ENCODE results near the gene VPS35L. TPM values are rescaled to one million over a fixed set of nuclear protein-coding genes. Genes with fewer than 3 reads are reported as not detected.

Gene VPS35L
- total and polyA plus RNA-seq, 2 donors (not counting 1 experiment from before 2014, with no cell fraction given), result 17.5 to 62.1 TPM

- H3K27me3 Mint-ChIP-seq, result no peaks in the 10 kb centered on the region
- WGBS (ENCODE audit: insufficient coverage), result no CpG with 5 or more reads among the region's 2 CpGs
Measured at GRCh38 chr16:19574615-19575014, 19.1 kb downstream of the VPS35L start.

DNA sequence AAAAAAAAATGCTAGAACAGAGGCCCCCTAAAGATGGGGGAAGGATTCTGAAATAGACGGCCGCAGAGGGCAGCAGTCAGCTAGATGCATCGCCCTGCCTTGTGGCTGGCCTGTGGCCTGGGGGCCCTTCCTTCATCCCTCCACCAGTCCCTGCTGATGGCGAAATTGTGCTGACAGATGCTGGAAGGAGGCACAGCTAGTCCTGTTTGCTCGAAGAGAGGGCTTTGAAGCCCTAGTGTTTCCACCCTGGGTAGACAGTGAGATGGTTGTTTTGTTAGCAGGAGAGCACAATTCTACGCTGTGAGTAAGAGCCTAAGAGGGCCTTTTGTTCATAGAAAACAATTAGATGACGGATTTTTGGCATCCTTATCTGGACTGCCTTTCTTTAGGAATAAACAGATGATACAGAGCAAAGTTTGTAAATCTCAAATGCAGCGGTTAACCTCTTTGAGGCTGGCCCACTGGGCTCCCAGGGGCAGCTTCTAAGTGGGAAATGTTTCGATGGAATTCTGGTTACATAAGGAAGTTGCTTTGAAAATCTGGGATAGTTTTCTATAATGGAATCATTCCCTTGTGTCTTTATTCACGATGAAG lies 23.0 kb downstream of the VPS35L start:
- Histone ChIP-seq H4K20me1 (ENCODE audit: control insufficient read depth, insufficient read depth, low read length, poor library complexity, severe bottlenecking) (no peaks in the 10 kb centered on the region), H3K4me3 (ENCODE audit: control extremely low read depth in 1 of 5, extremely low read depth in 1 of 5, insufficient read depth in 1 of 5, low read depth in 2 of 5, low read length in 4 of 5) (no peak overlapping the region), H3K79me2 (ENCODE audit: control insufficient read depth, insufficient read depth, low read length) (no peaks in the 10 kb centered on the region), H3K27me3 (replicated peaks in 1 of 4; ENCODE audit: control extremely low read depth in 1 of 4, control insufficient read depth in 3 of 4, insufficient read depth in 4 of 4, low read length in 3 of 4) (no peaks in the 10 kb centered on the region), H3K9me3 (ENCODE audit: control extremely low read depth in 1 of 3, control insufficient read depth in 2 of 3, insufficient read depth in 1 of 3, low read length in 2 of 3) (peaks cover 0 to 3% (median 0%) of the 10 kb centered on the region in 3 donors), H3K9ac (ENCODE audit: low read length) (no peak overlapping the region), H2AFZ (ENCODE audit: insufficient read depth, low read depth, low read length, poor library complexity, severe bottlenecking) (no peak overlapping the region), H3K27ac (ENCODE audit: low read length in 2 of 2) (no peak overlapping the region), H3K36me3 (replicated peaks in 1 of 2; ENCODE audit: control extremely low read depth in 1 of 2, control insufficient read depth in 1 of 2, extremely low read depth in 1 of 2, insufficient read depth in 2 of 2, low read length in 1 of 2) (peaks cover 18 to 68% of the 10 kb centered on the region in 2 experiments), H3K4me1 (ENCODE audit: control insufficient read depth in 2 of 2, insufficient read depth in 2 of 2, low read length in 2 of 2) (no peaks in the 10 kb centered on the region), H3K4me2 (replicated peaks; ENCODE audit: low read depth, low read length, poor library complexity, severe bottlenecking) (no peak overlapping the region)
- intact Hi-C loops (cut with micrococcal nuclease), result no loop called here
- Mint-ChIP-seq H3K4me3 (no peak overlapping the region), H3K27me3 (no peaks in the 10 kb centered on the region), H3K27ac (no peak overlapping the region), H3K9me3 (ENCODE audit: insufficient read depth) (no peaks in the 10 kb centered on the region), H3K4me1 (no peaks in the 10 kb centered on the region)
- TF ChIP-seq CTCF (IDR thresholded peaks at IDR 0.05) (no peak), EZH2 (IDR thresholded peaks at IDR 0.05; ENCODE audit: borderline replicate concordance, insufficient read depth, low read depth, low read length, poor library complexity, severe bottlenecking) (no peak)
- WGBS (ENCODE audit: insufficient coverage), result 100% methylated on average over 8 of the region's 10 CpGs
- ChIA-PET CTCF (no interaction called here), POLR2A (no interaction called here)
- no peak for ATAC-seq (ENCODE audit: low read depth)
- DNase-seq, result no peak

More at GRCh38 chr16:19574615-19575014, 19.1 kb downstream of the VPS35L start:
- no peaks in the 10 kb centered on the region for H3K9me3 Mint-ChIP-seq (ENCODE audit: insufficient read depth)
- no peaks in the 10 kb centered on the region for H3K4me1 Mint-ChIP-seq
- Histone ChIP-seq H3K4me1 (ENCODE audit: control insufficient read depth in 2 of 2, insufficient read depth in 2 of 2, low read length in 2 of 2) (no peaks in the 10 kb centered on the region), H3K9ac (ENCODE audit: low read length) (no peak overlapping the region), H3K36me3 (replicated peaks in 1 of 2; ENCODE audit: control extremely low read depth in 1 of 2, control insufficient read depth in 1 of 2, extremely low read depth in 1 of 2, insufficient read depth in 2 of 2, low read length in 1 of 2) (peaks cover 12 to 54% of the 10 kb centered on the region in 2 experiments), H3K27me3 (replicated peaks in 1 of 4; ENCODE audit: control extremely low read depth in 1 of 4, control insufficient read depth in 3 of 4, insufficient read depth in 4 of 4, low read length in 3 of 4) (no peaks in the 10 kb centered on the region), H2AFZ (ENCODE audit: insufficient read depth, low read depth, low read length, poor library complexity, severe bottlenecking) (no peak overlapping the region), H3K79me2 (ENCODE audit: control insufficient read depth, insufficient read depth, low read length) (no peaks in the 10 kb centered on the region), H3K9me3 (ENCODE audit: control extremely low read depth in 1 of 3, control insufficient read depth in 2 of 3, insufficient read depth in 1 of 3, low read length in 2 of 3) (no peaks in the 10 kb centered on the region), H4K20me1 (ENCODE audit: control insufficient read depth, insufficient read depth, low read length, poor library complexity, severe bottlenecking) (no peaks in the 10 kb centered on the region), H3K4me2 (replicated peaks; ENCODE audit: low read depth, low read length, poor library complexity, severe bottlenecking) (no peak overlapping the region), H3K27ac (ENCODE audit: low read length in 2 of 2) (no peak overlapping the region), H3K4me3 (ENCODE audit: control extremely low read depth in 1 of 5, extremely low read depth in 1 of 5, insufficient read depth in 1 of 5, low read depth in 2 of 5, low read length in 4 of 5) (no peak overlapping the region)
- intact Hi-C loops (cut with micrococcal nuclease), result no loop called here
- no peak overlapping the region for H3K4me3 Mint-ChIP-seq
- ATAC-seq (ENCODE audit: low read depth) (no peak), DNase-seq (no peak)
- TF ChIP-seq EZH2 (IDR thresholded peaks at IDR 0.05; ENCODE audit: borderline replicate concordance, insufficient read depth, low read depth, low read length, poor library complexity, severe bottlenecking) (no peak), CTCF (IDR thresholded peaks at IDR 0.05) (no peak)
- CTCF ChIA-PET, result no interaction called here
- POLR2A ChIA-PET, result no interaction called here
- H3K27ac Mint-ChIP-seq, result no peak overlapping the region
